NT2/D1 (cell line): ENCODE measurements around the gene MPV17.

Source experiments
- SUZ12 ChIP-seq: IDR thresholded peaks from 2 replicates; pipeline ENCODE4 v1.6.1; 2011; ENCODE audit not compliant: insufficient read length, insufficient read depth; ENCODE audit errors: extremely low read depth
- YY1 ChIP-seq: IDR thresholded peaks from 2 replicates; pipeline ENCODE4 v1.6.1; 2011; ENCODE audit not compliant: insufficient read length, insufficient read depth

DNA sequence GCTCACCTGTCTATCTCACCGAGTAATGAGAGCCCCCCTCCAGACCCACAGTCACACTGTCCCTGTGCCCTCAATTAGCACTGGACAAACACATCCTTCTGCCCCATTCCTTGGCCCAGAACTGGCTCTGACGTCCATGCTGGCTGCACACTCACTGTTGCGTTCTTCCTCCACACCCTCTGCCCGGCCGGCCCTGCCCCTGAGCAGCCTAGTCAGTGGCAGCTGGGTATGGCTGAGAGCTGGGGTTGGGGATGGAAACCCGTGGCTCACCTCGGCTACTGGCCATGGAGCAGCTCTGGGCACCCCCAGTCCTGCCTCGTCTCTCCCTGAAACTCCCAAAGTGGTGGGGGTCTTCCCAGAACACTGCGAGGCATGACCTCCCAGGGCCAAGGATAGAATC, 8.2 kb downstream of the MPV17 start:
- TF ChIP-seq YY1 (no peak), SUZ12 (no peak)
